Calu3 (cell line): ENCODE data around the gene RER1. TPM values are rescaled to one million over a fixed set of nuclear protein-coding genes. Genes with fewer than 3 reads are reported as not detected.

ENCODE experiments used
- BruUV-seq: library from RNA; stranded (reverse); fragments of 400-500 nt; replicated peaks from 2 replicates; lab custom pipeline; 2021; lab: Mats Ljungman, UMichigan
- CTCF ChIA-PET: fragments of 300-600 bp; sonication (Branson Sonifier 250); formaldehyde crosslinking; loops from one replicate; lab custom pipeline; 2022; ENCODE audit warnings: antibody characterized with exemption; lab: Charles Lee
- DNase-seq: peaks from one replicate; pipeline ENCODE4 v3.0.0; 2022
- H3K27ac Mint-ChIP-seq: one replicate; pipeline ENCODE4 v1.8.0; 2022; ENCODE audit warnings: mixed read lengths; ENCODE audit not compliant: unreplicated experiment
- H3K27me3 Mint-ChIP-seq: one replicate; pipeline ENCODE4 v1.8.0; 2022; ENCODE audit warnings: mixed read lengths; ENCODE audit not compliant: unreplicated experiment
- H3K36me3 Mint-ChIP-seq: one replicate; pipeline ENCODE4 v1.8.0; 2022; ENCODE audit warnings: mild to moderate bottlenecking, moderate library complexity, mixed read lengths; ENCODE audit not compliant: insufficient read depth, unreplicated experiment
- H3K4me1 Mint-ChIP-seq: one replicate; pipeline ENCODE4 v1.8.0; 2022; ENCODE audit warnings: mild to moderate bottlenecking, low read depth, mixed read lengths; ENCODE audit not compliant: unreplicated experiment
- H3K4me3 Mint-ChIP-seq: one replicate; pipeline ENCODE4 v1.8.0; 2022; ENCODE audit warnings: mild to moderate bottlenecking, low read depth, moderate library complexity, mixed read lengths; ENCODE audit not compliant: unreplicated experiment
- H3K9me3 Mint-ChIP-seq: one replicate; pipeline ENCODE4 v1.8.0; 2022; ENCODE audit warnings: low read depth, mixed read lengths; ENCODE audit not compliant: unreplicated experiment
- intact Hi-C: fragments of 100-400 bp; cut with micrococcal nuclease; formaldehyde crosslinking; loops from one replicate; pipeline ENCODE4 v1.10.0; 2022; ENCODE audit not compliant: unreplicated experiment
- total RNA-seq: library from RNA; stranded (reverse); gene quantifications from 2 replicates; pipeline ENCODE4 v1.2.3, GENCODE V29; 2022
- TF ChIP-seq, protein P1 (sequence below): fragments of 200-600 bp; IDR thresholded peaks from one replicate; pipeline ENCODE4 v1.8.0; 2022; ENCODE audit warnings: antibody characterized with exemption; ENCODE audit not compliant: unreplicated experiment

The RER1 gene
- total RNA-seq, 1 experiment from 2014 or later = 118 TPM

DNA sequence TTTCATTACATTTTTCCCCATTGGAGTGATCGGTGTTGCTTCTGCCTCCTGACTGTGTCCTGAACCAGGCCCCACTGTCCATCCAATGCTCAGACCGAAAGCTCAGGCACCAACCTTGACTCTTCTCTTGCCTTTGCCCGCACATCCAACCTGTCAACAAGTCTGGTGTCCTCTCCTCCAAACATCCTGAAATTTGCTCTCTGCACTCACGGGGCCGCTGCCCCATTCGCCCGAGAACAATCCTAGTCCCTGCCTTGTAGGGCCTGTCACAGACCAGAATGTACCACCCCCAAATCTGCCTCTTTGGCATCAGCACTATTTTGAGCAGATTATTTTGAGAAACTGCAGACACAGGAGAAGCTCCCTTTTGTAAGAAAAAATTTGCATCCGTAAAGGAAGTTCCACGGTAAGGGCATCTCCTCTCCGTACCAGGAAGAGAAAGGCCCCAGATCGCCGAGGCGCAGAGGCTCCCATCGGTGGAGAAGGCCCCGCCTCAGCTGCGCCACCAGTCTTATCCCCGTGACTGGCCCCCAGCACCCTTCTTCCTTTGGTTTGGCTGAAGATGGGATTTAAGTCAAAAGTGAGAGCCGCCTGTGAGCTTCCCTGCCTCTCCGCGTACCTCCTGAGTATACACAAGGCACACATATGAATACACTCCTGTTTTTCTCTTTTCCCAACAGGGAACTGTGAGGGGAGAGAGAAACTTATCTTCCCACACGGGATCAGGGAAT, 7.3 kb upstream of the RER1 start:
- TF ChIP-seq, protein P1, sequence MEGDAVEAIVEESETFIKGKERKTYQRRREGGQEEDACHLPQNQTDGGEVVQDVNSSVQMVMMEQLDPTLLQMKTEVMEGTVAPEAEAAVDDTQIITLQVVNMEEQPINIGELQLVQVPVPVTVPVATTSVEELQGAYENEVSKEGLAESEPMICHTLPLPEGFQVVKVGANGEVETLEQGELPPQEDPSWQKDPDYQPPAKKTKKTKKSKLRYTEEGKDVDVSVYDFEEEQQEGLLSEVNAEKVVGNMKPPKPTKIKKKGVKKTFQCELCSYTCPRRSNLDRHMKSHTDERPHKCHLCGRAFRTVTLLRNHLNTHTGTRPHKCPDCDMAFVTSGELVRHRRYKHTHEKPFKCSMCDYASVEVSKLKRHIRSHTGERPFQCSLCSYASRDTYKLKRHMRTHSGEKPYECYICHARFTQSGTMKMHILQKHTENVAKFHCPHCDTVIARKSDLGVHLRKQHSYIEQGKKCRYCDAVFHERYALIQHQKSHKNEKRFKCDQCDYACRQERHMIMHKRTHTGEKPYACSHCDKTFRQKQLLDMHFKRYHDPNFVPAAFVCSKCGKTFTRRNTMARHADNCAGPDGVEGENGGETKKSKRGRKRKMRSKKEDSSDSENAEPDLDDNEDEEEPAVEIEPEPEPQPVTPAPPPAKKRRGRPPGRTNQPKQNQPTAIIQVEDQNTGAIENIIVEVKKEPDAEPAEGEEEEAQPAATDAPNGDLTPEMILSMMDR = no peak

DNA sequence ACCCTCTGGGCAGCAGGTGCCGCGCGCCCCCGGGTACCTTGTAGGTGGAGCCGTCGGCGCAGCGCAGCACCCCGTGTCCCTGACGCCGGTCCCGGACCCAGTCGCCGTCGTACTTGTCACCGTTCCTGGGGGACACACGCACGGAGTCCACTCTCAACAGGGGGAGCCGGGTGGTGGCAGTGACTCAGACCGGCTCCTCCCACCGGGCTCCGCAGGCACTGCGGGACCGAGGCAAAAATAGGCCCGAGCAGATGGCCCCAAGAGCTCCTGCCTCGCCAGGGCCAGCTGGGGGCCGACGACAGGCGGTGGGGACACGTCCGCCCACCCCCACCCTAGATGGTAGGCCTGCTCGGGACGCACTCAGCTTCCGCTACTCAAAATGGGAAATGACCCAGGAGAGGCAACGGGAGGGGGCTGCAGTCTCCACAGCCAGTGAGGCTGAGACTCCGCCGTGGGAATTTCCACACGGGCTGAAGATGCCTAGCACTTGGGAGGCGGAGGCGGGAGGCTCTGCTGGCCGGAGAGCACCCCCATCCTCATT, 6.6 kb upstream of the RER1 start:
- no peaks in the 10 kb centered on the region for H3K9me3 Mint-ChIP-seq
- H3K4me1 Mint-ChIP-seq = no peaks in the 10 kb centered on the region
- H3K36me3 Mint-ChIP-seq = peaks cover 12% of the 10 kb centered on the region
- BruUV-seq = no TSS peak
- CTCF ChIA-PET = no interaction called here
- DNase-seq = no peak
- intact Hi-C loops = loop anchor here (5.0 kb wide), 1 partner anchor 188 kb away; no protein-coding TSS in a partner anchor
- H3K4me3 Mint-ChIP-seq = no peak overlapping the region
- TF ChIP-seq, protein P1 = no peak
- H3K27me3 Mint-ChIP-seq = no peaks in the 10 kb centered on the region
- H3K27ac Mint-ChIP-seq = no peak overlapping the region

More for the DNA sequence above, 7.3 kb upstream of the RER1 start:
- CTCF ChIA-PET = no interaction called here
- peaks cover 11% of the 10 kb centered on the region for H3K36me3 Mint-ChIP-seq
- BruUV-seq = no TSS peak
- DNase-seq = no peak
- no peaks in the 10 kb centered on the region for H3K9me3 Mint-ChIP-seq
- no peak overlapping the region for H3K4me3 Mint-ChIP-seq
- intact Hi-C loops = loop anchor here (5.0 kb wide), 1 partner anchor 187 kb away; no protein-coding TSS in a partner anchor
- no peaks in the 10 kb centered on the region for H3K4me1 Mint-ChIP-seq
- no peak overlapping the region for H3K27ac Mint-ChIP-seq
- H3K27me3 Mint-ChIP-seq = no peaks in the 10 kb centered on the region

DNA sequence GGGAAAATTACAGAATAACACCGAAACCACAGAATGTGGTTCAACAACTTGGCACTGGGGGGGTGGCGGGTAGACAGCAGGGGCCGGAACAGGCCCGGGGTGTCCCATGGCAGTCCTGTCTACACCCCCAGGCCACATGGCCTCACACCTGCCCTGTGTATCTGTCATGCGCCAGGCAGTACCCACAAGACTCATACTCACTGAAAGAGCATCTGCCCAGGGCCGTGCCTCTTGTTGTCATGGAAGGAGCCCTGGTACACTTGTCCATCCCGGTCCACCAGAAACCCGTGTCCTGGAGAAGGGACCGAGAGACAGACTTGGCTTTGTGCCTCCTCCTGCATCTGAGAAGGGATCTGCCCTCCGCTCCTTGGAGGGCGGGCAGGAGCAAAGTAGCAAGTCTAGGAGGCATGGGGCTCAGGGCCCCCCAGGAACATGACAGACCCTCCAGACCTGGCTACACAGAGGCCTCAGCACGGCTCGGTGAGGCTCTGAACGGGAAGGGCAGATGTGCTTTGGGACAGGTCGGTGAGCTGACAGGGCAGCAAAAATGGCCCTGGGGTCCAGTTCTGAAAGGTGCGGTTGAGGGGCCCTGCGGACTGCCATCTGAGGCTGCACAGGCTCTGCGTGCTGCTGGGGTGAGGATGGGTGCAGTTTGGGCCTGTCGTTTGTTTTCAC, 5.9 kb upstream of the RER1 start:
- no peaks in the 10 kb centered on the region for H3K9me3 Mint-ChIP-seq
- DNase-seq = no peak
- H3K4me1 Mint-ChIP-seq = no peaks in the 10 kb centered on the region
- H3K4me3 Mint-ChIP-seq = no peak overlapping the region
- no TSS peak for BruUV-seq
- TF ChIP-seq, protein P1 = no peak
- no peak overlapping the region for H3K27ac Mint-ChIP-seq
- CTCF ChIA-PET = no interaction called here
- intact Hi-C loops = no loop called here
- peaks cover 19% of the 10 kb centered on the region for H3K36me3 Mint-ChIP-seq
- H3K27me3 Mint-ChIP-seq = no peaks in the 10 kb centered on the region

DNA sequence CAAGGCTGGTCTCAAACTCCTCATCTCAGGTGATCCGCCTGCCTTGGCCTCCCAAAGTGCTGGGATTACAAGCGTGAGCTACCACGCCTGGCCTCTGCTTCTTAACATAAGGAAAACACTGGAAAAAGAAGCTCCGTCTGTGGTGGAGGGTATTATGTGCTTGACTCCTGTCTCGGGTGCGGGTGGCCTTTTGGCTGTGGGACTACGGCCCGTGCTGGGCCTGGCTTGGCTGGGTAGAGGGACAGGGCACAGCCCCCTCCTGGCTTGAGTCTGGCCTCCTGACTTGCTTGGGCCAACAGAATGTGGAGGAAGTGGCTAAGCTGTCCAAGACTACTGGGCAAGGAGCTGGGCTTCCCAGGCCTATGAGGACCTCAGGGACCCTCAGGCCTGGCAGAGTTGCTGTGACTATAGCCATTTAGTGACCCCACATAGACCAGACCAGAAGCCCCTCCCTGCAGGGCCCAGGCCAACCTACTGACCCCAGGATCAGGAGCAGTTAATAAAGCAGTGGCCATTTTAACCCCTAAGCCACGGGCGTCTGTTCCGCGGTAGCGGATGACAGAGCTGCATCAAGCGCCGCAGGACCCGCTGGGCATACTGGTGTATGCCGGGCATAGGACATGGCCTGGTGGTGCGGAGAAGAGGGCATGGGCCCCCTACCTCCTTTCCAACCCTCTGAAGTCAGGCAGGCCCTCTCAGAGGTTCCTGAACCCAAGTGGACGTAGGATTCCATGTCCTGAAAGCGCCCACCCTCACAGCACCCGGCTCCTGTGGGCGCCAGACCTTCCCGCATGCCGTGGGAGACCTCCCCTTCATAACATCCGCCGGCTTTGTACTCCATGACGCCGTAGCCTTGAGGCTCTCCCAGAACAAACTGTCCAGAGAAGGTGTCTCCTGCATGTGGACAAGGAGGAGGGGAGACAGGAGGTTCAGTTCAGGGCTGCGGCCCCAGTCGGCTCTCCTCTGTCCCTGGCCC, 4.7 kb upstream of the RER1 start:
- CTCF ChIA-PET = no interaction called here

More for the DNA sequence above, 4.7 kb upstream of the RER1 start:
- intact Hi-C loops = no loop called here
- BruUV-seq = no TSS peak
- Mint-ChIP-seq H3K4me1 (no peaks in the 10 kb centered on the region), H3K27me3 (no peaks in the 10 kb centered on the region), H3K27ac (no peak overlapping the region), H3K36me3 (peaks cover 30% of the 10 kb centered on the region), H3K9me3 (no peaks in the 10 kb centered on the region), H3K4me3 (no peak overlapping the region)
- no peak for DNase-seq
- TF ChIP-seq, protein P1 = no peak
